Measurements from ENCODE around the gene APC2. TPM values are rescaled to one million over a fixed set of nuclear protein-coding genes. Genes with fewer than 3 reads are reported as not detected.

The APC2 gene
- polyA plus RNA-seq, 1 experiment = 0.09 TPM

DNA sequence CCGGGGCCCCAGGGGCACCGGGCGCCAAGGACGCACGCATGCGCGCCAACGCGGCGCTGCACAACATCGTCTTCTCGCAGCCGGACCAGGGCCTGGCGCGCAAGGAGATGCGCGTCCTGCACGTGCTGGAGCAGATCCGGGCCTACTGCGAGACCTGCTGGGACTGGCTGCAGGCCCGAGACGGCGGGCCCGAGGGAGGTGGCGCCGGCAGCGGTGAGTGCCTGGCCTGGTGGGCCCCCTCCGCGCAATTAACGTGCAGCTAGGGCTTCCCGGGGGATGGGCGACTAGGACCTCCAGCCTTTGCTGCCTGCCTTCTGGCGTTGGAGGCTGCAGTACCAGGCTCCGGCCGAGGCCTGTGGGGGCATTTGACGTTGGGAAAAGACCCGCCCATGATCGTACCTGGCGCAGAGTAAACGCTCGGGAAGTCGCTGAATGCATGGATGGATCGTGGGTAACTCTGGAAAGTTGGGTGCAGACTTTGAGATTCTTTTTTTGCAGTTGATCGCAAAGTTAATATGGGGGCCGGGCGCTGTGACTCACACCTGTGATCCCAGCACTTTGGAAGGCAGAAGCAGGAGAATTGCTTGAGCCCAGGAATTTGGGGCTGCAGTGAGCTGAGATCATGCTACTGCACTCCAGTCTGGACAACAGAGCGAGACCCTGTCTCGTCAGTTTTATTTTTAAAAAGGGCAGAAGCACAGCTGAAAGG is 7.3 kb downstream of the APC2 start:
- TF ChIP-seq, protein P1, sequence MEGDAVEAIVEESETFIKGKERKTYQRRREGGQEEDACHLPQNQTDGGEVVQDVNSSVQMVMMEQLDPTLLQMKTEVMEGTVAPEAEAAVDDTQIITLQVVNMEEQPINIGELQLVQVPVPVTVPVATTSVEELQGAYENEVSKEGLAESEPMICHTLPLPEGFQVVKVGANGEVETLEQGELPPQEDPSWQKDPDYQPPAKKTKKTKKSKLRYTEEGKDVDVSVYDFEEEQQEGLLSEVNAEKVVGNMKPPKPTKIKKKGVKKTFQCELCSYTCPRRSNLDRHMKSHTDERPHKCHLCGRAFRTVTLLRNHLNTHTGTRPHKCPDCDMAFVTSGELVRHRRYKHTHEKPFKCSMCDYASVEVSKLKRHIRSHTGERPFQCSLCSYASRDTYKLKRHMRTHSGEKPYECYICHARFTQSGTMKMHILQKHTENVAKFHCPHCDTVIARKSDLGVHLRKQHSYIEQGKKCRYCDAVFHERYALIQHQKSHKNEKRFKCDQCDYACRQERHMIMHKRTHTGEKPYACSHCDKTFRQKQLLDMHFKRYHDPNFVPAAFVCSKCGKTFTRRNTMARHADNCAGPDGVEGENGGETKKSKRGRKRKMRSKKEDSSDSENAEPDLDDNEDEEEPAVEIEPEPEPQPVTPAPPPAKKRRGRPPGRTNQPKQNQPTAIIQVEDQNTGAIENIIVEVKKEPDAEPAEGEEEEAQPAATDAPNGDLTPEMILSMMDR (IDR thresholded peaks at IDR 0.05; ENCODE audit: low read depth, low read length) = 0 out of 2 replicates have a peak, but pooled peaks have one; percentile 9
- ChIA-PET CTCF (no interaction called here), POLR2A (no interaction called here)
- no peak overlapping the region for H3K27ac ChIP-seq (ENCODE audit: low read depth, low read length)
- peaks cover 42% of the 10 kb centered on the region for H3K27me3 ChIP-seq (ENCODE audit: control insufficient read depth, insufficient read depth, low read length)
- peaks cover 10% of the 10 kb centered on the region; the same call in 1 of the 2 replicates for H3K9me3 ChIP-seq (ENCODE audit: control insufficient read depth, insufficient read depth, low read length)
- H3K4me3 ChIP-seq (ENCODE audit: low read depth, low read length) = no peak overlapping the region
- no peak for DNase-seq (ENCODE audit: low read depth, low spot score)

DNA sequence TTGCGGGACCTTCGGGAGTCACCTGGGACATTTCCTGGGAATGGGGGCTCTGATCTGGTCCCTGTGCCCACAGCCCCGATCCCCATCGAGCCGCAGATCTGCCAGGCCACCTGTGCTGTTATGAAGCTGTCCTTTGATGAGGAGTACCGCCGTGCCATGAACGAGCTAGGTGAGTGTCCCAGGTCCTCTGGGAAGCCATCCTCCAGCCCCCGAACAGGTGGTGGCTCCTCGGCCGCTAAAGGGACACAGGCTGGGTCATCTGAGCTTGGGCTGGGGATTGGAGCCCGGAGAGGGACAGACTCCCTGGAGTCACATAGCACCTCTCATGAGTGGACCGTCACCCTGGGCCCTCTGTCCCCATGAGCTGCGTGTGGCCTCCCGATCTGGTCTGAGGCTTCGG is 8.0 kb downstream of the APC2 start:
- CTCF ChIA-PET = no interaction called here
- Histone ChIP-seq H3K27ac (ENCODE audit: low read depth, low read length) (no peak overlapping the region), H3K27me3 (ENCODE audit: control insufficient read depth, insufficient read depth, low read length) (peaks cover 35% of the 10 kb centered on the region), H3K9me3 (ENCODE audit: control insufficient read depth, insufficient read depth, low read length) (peaks cover 10% of the 10 kb centered on the region; the same call in 1 of the 2 replicates), H3K4me3 (ENCODE audit: low read depth, low read length) (no peak overlapping the region)
- TF ChIP-seq, protein P1 (IDR thresholded peaks at IDR 0.05; ENCODE audit: low read depth, low read length) = no peak
- POLR2A ChIA-PET = no interaction called here
- no peak for DNase-seq (ENCODE audit: low read depth, low spot score)

GRCh38 chr19:1459479-1459878 is 9.6 kb downstream of the APC2 start:
- peaks cover 26% of the 10 kb centered on the region for H3K27me3 ChIP-seq (ENCODE audit: control insufficient read depth, insufficient read depth, low read length)
- DNase-seq (ENCODE audit: low read depth, low spot score) = no peak
- H3K4me3 ChIP-seq (ENCODE audit: low read depth, low read length) = no peak overlapping the region
- H3K9me3 ChIP-seq (ENCODE audit: control insufficient read depth, insufficient read depth, low read length) = peaks cover 10% of the 10 kb centered on the region; the same call in 1 of the 2 replicates
- TF ChIP-seq, protein P1 (IDR thresholded peaks at IDR 0.05; ENCODE audit: low read depth, low read length) = no peak
- ChIA-PET CTCF (no interaction called here), POLR2A (no interaction called here)
- no peak overlapping the region for H3K27ac ChIP-seq (ENCODE audit: low read depth, low read length)

GRCh38 chr19:1460033-1460995 is 10.4 kb downstream of the APC2 start:
- no peak for DNase-seq (ENCODE audit: low read depth, low spot score)
- Histone ChIP-seq H3K9me3 (ENCODE audit: control insufficient read depth, insufficient read depth, low read length) (peaks cover 9% of the 10 kb centered on the region; the same call in 1 of the 2 replicates), H3K4me3 (ENCODE audit: low read depth, low read length) (no peak overlapping the region), H3K27me3 (ENCODE audit: control insufficient read depth, insufficient read depth, low read length) (peaks cover 26% of the 10 kb centered on the region), H3K27ac (ENCODE audit: low read depth, low read length) (no peak overlapping the region)
- CTCF ChIA-PET = no interaction called here
- TF ChIP-seq, protein P1 (IDR thresholded peaks at IDR 0.05; ENCODE audit: low read depth, low read length) = no peak
- POLR2A ChIA-PET = no interaction called here

- no peak for DNase-seq (ENCODE audit: low read depth, low spot score)
- TF ChIP-seq, protein P1 (IDR thresholded peaks at IDR 0.05; ENCODE audit: low read depth, low read length) = no peak
- Histone ChIP-seq H3K27me3 (ENCODE audit: control insufficient read depth, insufficient read depth, low read length) (peaks cover 21% of the 10 kb centered on the region), H3K9me3 (ENCODE audit: control insufficient read depth, insufficient read depth, low read length) (no peaks in the 10 kb centered on the region; the same call in 1 of the 2 replicates), H3K27ac (ENCODE audit: low read depth, low read length) (no peak overlapping the region), H3K4me3 (ENCODE audit: low read depth, low read length) (no peak overlapping the region)
- POLR2A ChIA-PET = no interaction called here
- CTCF ChIA-PET = no interaction called here
Observed at GRCh38 chr19:1461862-1462261, 11.9 kb downstream of the APC2 start.

All from AG04450 (cell line).